Liver (tissue), 9 donors: ENCODE results near the gene SLC25A46. TPM values are rescaled to one million over a fixed set of nuclear protein-coding genes. Genes with fewer than 3 reads are reported as not detected.

Experiments used
- DNase-seq: peaks from one replicate; pipeline ENCODE4 v3.0.0-alpha.2; 2017; ENCODE audit warnings: low spot score
- H3K27ac ChIP-seq, 2 donors: one replicate each; pipeline ENCODE4 v1.7.0; 2013; ENCODE audit warnings: inconsistent platforms in 2 of 2, low read length in 2 of 2, control low read depth in 1 of 2, low read depth in 1 of 2, mild to moderate bottlenecking in 1 of 2
- H3K27me3 ChIP-seq, 4 donors: one replicate each; pipeline versions ENCODE4 v1.6.1 to v1.7.0; 2013; ENCODE audit warnings: low read length in 3 of 4, inconsistent platforms in 1 of 4, mild to moderate bottlenecking in 1 of 4, moderate library complexity in 1 of 4; ENCODE audit not compliant: control insufficient read depth in 4 of 4, insufficient read depth in 4 of 4
- H3K36me3 ChIP-seq, 4 donors: one replicate each; pipeline versions ENCODE4 v1.6.1 to v1.7.0; 2013; ENCODE audit warnings: low read length in 3 of 4, mild to moderate bottlenecking in 3 of 4, low read depth in 1 of 4, moderate library complexity in 1 of 4; ENCODE audit not compliant: control insufficient read depth in 4 of 4, insufficient read depth in 3 of 4
- H3K4me1 ChIP-seq, 4 donors: one replicate each; pipeline versions ENCODE4 v1.6.1 to v1.7.0; 2013; ENCODE audit warnings: low read length in 3 of 4, mild to moderate bottlenecking in 3 of 4, moderate library complexity in 1 of 4; ENCODE audit not compliant: control insufficient read depth in 4 of 4, insufficient read depth in 4 of 4
- H3K4me3 ChIP-seq, 3 donors: one replicate each; pipeline versions ENCODE4 v1.6.1 to v1.7.0; 2013; ENCODE audit warnings: low read length in 3 of 3, control low read depth in 1 of 3, low read depth in 1 of 3, mild to moderate bottlenecking in 1 of 3
- H3K9ac ChIP-seq, 2 donors: one replicate each; pipeline ENCODE4 v1.7.0; 2013; ENCODE audit warnings: low read length in 2 of 2, mild to moderate bottlenecking in 2 of 2, moderate library complexity in 2 of 2, control low read depth in 1 of 2, low read depth in 1 of 2
- H3K9me3 ChIP-seq, 4 donors: one replicate each; pipeline versions ENCODE4 v1.6.1 to v1.7.0; 2013; ENCODE audit warnings: low read length in 3 of 4; ENCODE audit not compliant: control insufficient read depth in 4 of 4
- EGR1 ChIP-seq, 2 donors: IDR thresholded peaks; 2 replicates each; pipeline ENCODE4 v1.6.1; 2016 to 2018; ENCODE audit warnings: antibody characterized with exemption in 2 of 2, low read depth in 2 of 2
- FOXA1 ChIP-seq: IDR thresholded peaks from 2 replicates; pipeline ENCODE4 v1.6.1; 2016; ENCODE audit warnings: antibody characterized with exemption
- FOXA2 ChIP-seq: IDR thresholded peaks from 2 replicates; pipeline ENCODE4 v1.6.1; 2016; ENCODE audit warnings: antibody characterized with exemption
- GABPA ChIP-seq, 2 donors: IDR thresholded peaks in 1 of 2; conservative IDR thresholded peaks in 1 of 2; 2 replicates each; pipeline ENCODE4 v1.6.1; 2016; ENCODE audit warnings: antibody characterized with exemption in 2 of 2, mild to moderate bottlenecking in 1 of 2, moderate library complexity in 1 of 2
- HNF4A ChIP-seq, 2 donors: conservative IDR thresholded peaks; 2 replicates each; pipeline ENCODE4 v1.6.1; 2016; ENCODE audit warnings: antibody characterized with exemption in 2 of 2, mild to moderate bottlenecking in 2 of 2
- HNF4G ChIP-seq: IDR thresholded peaks from 2 replicates; pipeline ENCODE4 v1.6.1; 2016; ENCODE audit warnings: antibody characterized with exemption
- JUND ChIP-seq, 2 donors: IDR thresholded peaks; 2 replicates each; pipeline ENCODE4 v1.6.1; 2016; ENCODE audit warnings: antibody characterized with exemption in 2 of 2
- NR2F2 ChIP-seq: IDR thresholded peaks from 2 replicates; pipeline ENCODE4 v1.6.1; 2016; ENCODE audit warnings: antibody characterized with exemption
- RAD21 ChIP-seq, 2 donors: IDR thresholded peaks; 2 replicates each; pipeline ENCODE4 v1.6.1; 2016; ENCODE audit warnings: antibody characterized with exemption in 2 of 2, mild to moderate bottlenecking in 2 of 2
- RXRA ChIP-seq, 2 donors: IDR thresholded peaks; 2 replicates each; pipeline ENCODE4 v1.6.1; 2017 to 2018; ENCODE audit warnings: antibody characterized with exemption in 2 of 2, mild to moderate bottlenecking in 1 of 2
- SP1 ChIP-seq: IDR thresholded peaks from 2 replicates; pipeline ENCODE4 v1.6.1; 2018; ENCODE audit warnings: antibody characterized with exemption, mild to moderate bottlenecking
- TAF1 ChIP-seq: conservative IDR thresholded peaks from 2 replicates; pipeline ENCODE4 v1.6.1; 2016; ENCODE audit warnings: antibody characterized with exemption, mild to moderate bottlenecking
- YY1 ChIP-seq: IDR thresholded peaks from 2 replicates; pipeline ENCODE4 v1.6.1; 2016; ENCODE audit warnings: antibody characterized with exemption, mild to moderate bottlenecking
- WGBS: extraction: QIAGEN DNeasy Blood & Tissue Kit; methylation state at CpG from one replicate; pipeline ENCODE4 v1.1.7; 2013; 5-methylcytosine and 5-hydroxymethylcytosine counted together
- polyA plus RNA-seq, 2 donors: library from polyadenylated mRNA; stranded (reverse) in 1 of 2; unstranded in 1 of 2; fragments of 200-250 nt in 1 of 2; fragments of >200 nt in 1 of 2; fragmentation: Nextera tagmentation in 1 of 2; extraction: Ambion mirVana in 1 of 2; gene quantifications; one replicate each; pipeline versions ENCODE4 v1.2.1 to v1.2.3, GENCODE V29; 2013 to 2015
- total RNA-seq, 2 donors: library from RNA; depleted of rRNA; stranded (reverse); fragments of >200 nt; gene quantifications; one replicate each; pipeline ENCODE4 v1.2.3, GENCODE V29; 2014
- TF ChIP-seq, protein P1 (sequence below): IDR thresholded peaks from 2 replicates; pipeline ENCODE4 v1.6.1; 2016; ENCODE audit warnings: antibody characterized with exemption
- TF ChIP-seq, protein P2 (sequence below): IDR thresholded peaks from 2 replicates; pipeline ENCODE4 v1.6.1; 2016; ENCODE audit warnings: antibody characterized with exemption, mild to moderate bottlenecking
- TF ChIP-seq, protein P3 (sequence below): IDR thresholded peaks from 2 replicates; pipeline ENCODE4 v1.6.1; 2016; ENCODE audit warnings: antibody characterized with exemption
- TF ChIP-seq, protein P4 (sequence below): IDR thresholded peaks from 2 replicates; pipeline ENCODE4 v1.6.1; 2016; ENCODE audit warnings: antibody characterized with exemption
- donor health status: healthy.
- donor health status: healthy.
- donor health status: healthy.
- donor health status: healthy.
- donor health status: healthy.

Gene SLC25A46
- total and polyA plus RNA-seq, 4 donors: 18.6 to 54.5 (median 30.7) TPM

DNA sequence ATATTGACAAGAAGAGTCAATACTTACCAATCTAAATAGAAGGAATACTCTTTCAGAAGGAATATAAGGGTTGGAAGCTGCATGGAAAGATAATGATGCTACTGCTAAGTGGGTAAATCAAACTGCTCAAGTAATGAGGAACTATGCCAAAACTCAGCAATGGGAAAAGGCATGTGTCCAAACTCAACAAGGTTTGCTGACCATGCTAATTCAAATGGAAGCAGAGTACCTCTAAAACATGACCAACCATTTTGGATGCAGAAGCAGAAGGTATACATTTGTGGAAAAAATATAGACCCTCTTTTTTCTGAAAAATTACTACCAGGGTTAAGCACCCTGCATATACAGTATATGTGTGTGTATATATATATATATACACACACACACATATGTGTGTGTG lies 33.5 kb upstream of the SLC25A46 start:
- Histone ChIP-seq H3K36me3 (no peaks in the 10 kb centered on the region), H3K4me1 (peaks cover 2 to 21% (median 13%) of the 10 kb centered on the region in 4 donors), H3K27ac (no peak overlapping the region), H3K4me3 (no peak overlapping the region), H3K9me3 (no peaks in the 10 kb centered on the region), H3K9ac (no peak overlapping the region), H3K27me3 (no peaks in the 10 kb centered on the region)
- TF ChIP-seq FOXA2 (no peak), GABPA (IDR thresholded peaks at IDR 0.05 in 1 of 2, conservative IDR thresholded peaks at IDR 0.05 in 1 of 2) (no peak), HNF4G (no peak), NR2F2 (no peak), EGR1 (IDR thresholded peaks at IDR 0.05; ENCODE audit: low read depth in 2 of 2) (no peak), HNF4A (conservative IDR thresholded peaks at IDR 0.05) (no peak), JUND (IDR thresholded peaks at IDR 0.05) (no peak), SP1 (no peak), TAF1 (no peak), RXRA (IDR thresholded peaks at IDR 0.05) (no peak), FOXA1 (no peak), YY1 (no peak)
- TF ChIP-seq, protein P1, sequence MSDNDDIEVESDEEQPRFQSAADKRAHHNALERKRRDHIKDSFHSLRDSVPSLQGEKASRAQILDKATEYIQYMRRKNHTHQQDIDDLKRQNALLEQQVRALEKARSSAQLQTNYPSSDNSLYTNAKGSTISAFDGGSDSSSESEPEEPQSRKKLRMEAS: no peak
- TF ChIP-seq, protein P2, sequence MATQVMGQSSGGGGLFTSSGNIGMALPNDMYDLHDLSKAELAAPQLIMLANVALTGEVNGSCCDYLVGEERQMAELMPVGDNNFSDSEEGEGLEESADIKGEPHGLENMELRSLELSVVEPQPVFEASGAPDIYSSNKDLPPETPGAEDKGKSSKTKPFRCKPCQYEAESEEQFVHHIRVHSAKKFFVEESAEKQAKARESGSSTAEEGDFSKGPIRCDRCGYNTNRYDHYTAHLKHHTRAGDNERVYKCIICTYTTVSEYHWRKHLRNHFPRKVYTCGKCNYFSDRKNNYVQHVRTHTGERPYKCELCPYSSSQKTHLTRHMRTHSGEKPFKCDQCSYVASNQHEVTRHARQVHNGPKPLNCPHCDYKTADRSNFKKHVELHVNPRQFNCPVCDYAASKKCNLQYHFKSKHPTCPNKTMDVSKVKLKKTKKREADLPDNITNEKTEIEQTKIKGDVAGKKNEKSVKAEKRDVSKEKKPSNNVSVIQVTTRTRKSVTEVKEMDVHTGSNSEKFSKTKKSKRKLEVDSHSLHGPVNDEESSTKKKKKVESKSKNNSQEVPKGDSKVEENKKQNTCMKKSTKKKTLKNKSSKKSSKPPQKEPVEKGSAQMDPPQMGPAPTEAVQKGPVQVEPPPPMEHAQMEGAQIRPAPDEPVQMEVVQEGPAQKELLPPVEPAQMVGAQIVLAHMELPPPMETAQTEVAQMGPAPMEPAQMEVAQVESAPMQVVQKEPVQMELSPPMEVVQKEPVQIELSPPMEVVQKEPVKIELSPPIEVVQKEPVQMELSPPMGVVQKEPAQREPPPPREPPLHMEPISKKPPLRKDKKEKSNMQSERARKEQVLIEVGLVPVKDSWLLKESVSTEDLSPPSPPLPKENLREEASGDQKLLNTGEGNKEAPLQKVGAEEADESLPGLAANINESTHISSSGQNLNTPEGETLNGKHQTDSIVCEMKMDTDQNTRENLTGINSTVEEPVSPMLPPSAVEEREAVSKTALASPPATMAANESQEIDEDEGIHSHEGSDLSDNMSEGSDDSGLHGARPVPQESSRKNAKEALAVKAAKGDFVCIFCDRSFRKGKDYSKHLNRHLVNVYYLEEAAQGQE: no peak
- TF ChIP-seq, protein P3, sequence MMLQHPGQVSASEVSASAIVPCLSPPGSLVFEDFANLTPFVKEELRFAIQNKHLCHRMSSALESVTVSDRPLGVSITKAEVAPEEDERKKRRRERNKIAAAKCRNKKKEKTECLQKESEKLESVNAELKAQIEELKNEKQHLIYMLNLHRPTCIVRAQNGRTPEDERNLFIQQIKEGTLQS: no peak
- DNase-seq: no peak

DNA sequence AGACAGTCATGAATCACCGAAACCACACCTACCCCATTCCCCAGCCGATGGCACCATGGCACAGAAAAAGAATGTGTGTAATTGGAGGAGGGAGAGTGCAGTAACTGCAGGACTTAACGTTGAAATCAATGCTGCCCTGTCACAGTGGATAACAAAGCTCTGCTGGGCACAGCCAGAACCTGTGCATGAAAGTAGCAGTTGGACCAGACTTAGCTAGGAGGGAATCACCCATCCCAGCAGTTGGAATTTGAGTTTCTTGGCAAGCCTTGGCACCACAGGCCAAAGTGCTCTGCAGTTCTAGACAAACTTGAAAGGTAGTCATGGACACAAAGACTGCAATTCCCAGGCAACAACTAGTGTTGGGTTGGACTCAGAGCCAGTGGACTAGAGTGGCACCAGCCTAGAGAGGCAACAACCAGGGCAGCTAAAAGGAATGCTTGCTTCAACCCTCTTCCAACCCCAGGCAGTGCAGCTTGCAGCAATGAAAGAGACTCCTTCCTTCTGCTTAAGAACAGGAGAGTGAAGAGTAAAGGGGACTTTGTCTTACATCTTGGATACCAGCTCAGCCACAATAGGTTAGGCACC lies 31.5 kb upstream of the SLC25A46 start:
- Histone ChIP-seq H3K27me3 (no peaks in the 10 kb centered on the region), H3K9ac (no peak overlapping the region), H3K36me3 (no peaks in the 10 kb centered on the region), H3K27ac (no peak overlapping the region), H3K4me3 (no peak overlapping the region), H3K4me1 (peaks cover 2 to 19% (median 12%) of the 10 kb centered on the region in 4 donors), H3K9me3 (no peaks in the 10 kb centered on the region)
- DNase-seq: no peak
- no peak for TF ChIP-seq SP1
- TF ChIP-seq TAF1: no peak
- TF ChIP-seq FOXA2: no peak
- TF ChIP-seq, protein P4, sequence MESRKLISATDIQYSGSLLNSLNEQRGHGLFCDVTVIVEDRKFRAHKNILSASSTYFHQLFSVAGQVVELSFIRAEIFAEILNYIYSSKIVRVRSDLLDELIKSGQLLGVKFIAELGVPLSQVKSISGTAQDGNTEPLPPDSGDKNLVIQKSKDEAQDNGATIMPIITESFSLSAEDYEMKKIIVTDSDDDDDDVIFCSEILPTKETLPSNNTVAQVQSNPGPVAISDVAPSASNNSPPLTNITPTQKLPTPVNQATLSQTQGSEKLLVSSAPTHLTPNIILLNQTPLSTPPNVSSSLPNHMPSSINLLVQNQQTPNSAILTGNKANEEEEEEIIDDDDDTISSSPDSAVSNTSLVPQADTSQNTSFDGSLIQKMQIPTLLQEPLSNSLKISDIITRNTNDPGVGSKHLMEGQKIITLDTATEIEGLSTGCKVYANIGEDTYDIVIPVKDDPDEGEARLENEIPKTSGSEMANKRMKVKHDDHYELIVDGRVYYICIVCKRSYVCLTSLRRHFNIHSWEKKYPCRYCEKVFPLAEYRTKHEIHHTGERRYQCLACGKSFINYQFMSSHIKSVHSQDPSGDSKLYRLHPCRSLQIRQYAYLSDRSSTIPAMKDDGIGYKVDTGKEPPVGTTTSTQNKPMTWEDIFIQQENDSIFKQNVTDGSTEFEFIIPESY: no peak
- TF ChIP-seq NR2F2: no peak
- TF ChIP-seq, protein P2: no peak
- no peak for TF ChIP-seq RAD21 (IDR thresholded peaks at IDR 0.05)
- TF ChIP-seq FOXA1: no peak
- TF ChIP-seq, protein P3: no peak
- TF ChIP-seq, protein P1: no peak
- TF ChIP-seq RXRA (IDR thresholded peaks at IDR 0.05): no peak
- TF ChIP-seq HNF4A (conservative IDR thresholded peaks at IDR 0.05): no peak
- TF ChIP-seq EGR1 (IDR thresholded peaks at IDR 0.05; ENCODE audit: low read depth in 2 of 2): no peak
- TF ChIP-seq JUND (IDR thresholded peaks at IDR 0.05): no peak
- no peak for TF ChIP-seq GABPA (IDR thresholded peaks at IDR 0.05 in 1 of 2, conservative IDR thresholded peaks at IDR 0.05 in 1 of 2)
- no peak for TF ChIP-seq YY1
- TF ChIP-seq HNF4G: no peak
- WGBS: 77% methylated on average over 3 of the region's 3 CpGs
